Parathyroid adenoma (tissue), 2 donors: ENCODE results near the gene GNA12.

Experiments
- H2AFZ ChIP-seq: fragments of 300-600 bp; sonication (generic); one replicate; pipeline ENCODE4 v1.7.0; 2017; ENCODE audit warnings: antibody characterized with exemption, mild to moderate bottlenecking
- H3K27ac ChIP-seq: fragments of 300-600 bp; sonication (generic); one replicate; pipeline ENCODE4 v1.7.0; 2017
- H3K27me3 ChIP-seq: fragments of 300-600 bp; sonication (generic); one replicate; pipeline ENCODE4 v1.7.0; 2017; ENCODE audit warnings: low read length; ENCODE audit not compliant: control insufficient read depth, insufficient read depth
- H3K36me3 ChIP-seq: fragments of 300-600 bp; sonication (generic); one replicate; pipeline ENCODE4 v1.7.0; 2017; ENCODE audit warnings: low read length; ENCODE audit not compliant: control insufficient read depth, insufficient read depth
- H3K4me1 ChIP-seq: fragments of 300-600 bp; sonication (generic); one replicate; pipeline ENCODE4 v1.7.0; 2017; ENCODE audit warnings: control low read depth
- H3K4me2 ChIP-seq: fragments of 300-600 bp; sonication (generic); one replicate; pipeline ENCODE4 v1.7.0; 2017; ENCODE audit warnings: low read length
- H3K4me3 ChIP-seq: fragments of 300-600 bp; sonication (generic); one replicate; pipeline ENCODE4 v1.7.0; 2017; ENCODE audit warnings: low read depth, low read length
- H3K79me2 ChIP-seq: fragments of 300-600 bp; sonication (generic); one replicate; pipeline ENCODE4 v1.7.0; 2017; ENCODE audit warnings: control low read depth
- H3K9ac ChIP-seq: fragments of 300-600 bp; sonication (generic); one replicate; pipeline ENCODE4 v1.7.0; 2017; ENCODE audit warnings: mild to moderate bottlenecking
- H3K9me3 ChIP-seq: fragments of 300-600 bp; sonication (generic); one replicate; pipeline ENCODE4 v1.7.0; 2017; ENCODE audit warnings: low read length; ENCODE audit not compliant: control insufficient read depth
- TF ChIP-seq, protein P1 (sequence below): fragments of 300-600 bp; sonication (generic); IDR thresholded peaks from one replicate; pipeline ENCODE4 v1.7.0; 2017; ENCODE audit warnings: antibody characterized with exemption, mild to moderate bottlenecking
- donor health status: primary hyperparathyroidism.

GNA12 gene

DNA sequence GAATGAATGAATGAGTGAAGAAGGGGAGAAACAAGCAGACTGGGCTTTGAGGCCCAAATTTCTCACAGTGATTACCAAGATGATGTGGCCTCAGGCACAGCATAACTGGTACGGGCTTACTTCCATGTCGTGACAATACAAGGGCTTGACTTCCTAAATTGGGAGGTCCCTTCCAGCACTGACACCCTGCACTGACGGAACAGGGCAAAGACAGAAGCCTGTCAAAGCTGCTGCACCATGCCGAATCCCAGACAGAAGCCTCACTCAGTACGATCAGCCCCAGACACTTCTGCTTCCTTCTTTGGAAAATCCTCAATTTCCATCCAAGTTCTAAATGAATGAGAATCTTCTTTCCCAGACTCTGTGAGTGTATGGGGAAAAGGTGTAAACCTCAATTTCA, 51.9 kb downstream of the GNA12 start:
- no peak overlapping the region for H3K4me2 ChIP-seq
- no peak overlapping the region for H3K4me3 ChIP-seq
- no peak overlapping the region for H3K9ac ChIP-seq
- no peak overlapping the region for H3K27ac ChIP-seq
- H3K4me1 ChIP-seq, result peaks cover 2% of the 10 kb centered on the region
- no peaks in the 10 kb centered on the region for H3K27me3 ChIP-seq
- H3K79me2 ChIP-seq, result peaks cover 26% of the 10 kb centered on the region
- H3K36me3 ChIP-seq, result no peaks in the 10 kb centered on the region
- H3K9me3 ChIP-seq, result no peaks in the 10 kb centered on the region
- TF ChIP-seq, protein P1, sequence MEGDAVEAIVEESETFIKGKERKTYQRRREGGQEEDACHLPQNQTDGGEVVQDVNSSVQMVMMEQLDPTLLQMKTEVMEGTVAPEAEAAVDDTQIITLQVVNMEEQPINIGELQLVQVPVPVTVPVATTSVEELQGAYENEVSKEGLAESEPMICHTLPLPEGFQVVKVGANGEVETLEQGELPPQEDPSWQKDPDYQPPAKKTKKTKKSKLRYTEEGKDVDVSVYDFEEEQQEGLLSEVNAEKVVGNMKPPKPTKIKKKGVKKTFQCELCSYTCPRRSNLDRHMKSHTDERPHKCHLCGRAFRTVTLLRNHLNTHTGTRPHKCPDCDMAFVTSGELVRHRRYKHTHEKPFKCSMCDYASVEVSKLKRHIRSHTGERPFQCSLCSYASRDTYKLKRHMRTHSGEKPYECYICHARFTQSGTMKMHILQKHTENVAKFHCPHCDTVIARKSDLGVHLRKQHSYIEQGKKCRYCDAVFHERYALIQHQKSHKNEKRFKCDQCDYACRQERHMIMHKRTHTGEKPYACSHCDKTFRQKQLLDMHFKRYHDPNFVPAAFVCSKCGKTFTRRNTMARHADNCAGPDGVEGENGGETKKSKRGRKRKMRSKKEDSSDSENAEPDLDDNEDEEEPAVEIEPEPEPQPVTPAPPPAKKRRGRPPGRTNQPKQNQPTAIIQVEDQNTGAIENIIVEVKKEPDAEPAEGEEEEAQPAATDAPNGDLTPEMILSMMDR, result no peak
- no peak overlapping the region for H2AFZ ChIP-seq

DNA sequence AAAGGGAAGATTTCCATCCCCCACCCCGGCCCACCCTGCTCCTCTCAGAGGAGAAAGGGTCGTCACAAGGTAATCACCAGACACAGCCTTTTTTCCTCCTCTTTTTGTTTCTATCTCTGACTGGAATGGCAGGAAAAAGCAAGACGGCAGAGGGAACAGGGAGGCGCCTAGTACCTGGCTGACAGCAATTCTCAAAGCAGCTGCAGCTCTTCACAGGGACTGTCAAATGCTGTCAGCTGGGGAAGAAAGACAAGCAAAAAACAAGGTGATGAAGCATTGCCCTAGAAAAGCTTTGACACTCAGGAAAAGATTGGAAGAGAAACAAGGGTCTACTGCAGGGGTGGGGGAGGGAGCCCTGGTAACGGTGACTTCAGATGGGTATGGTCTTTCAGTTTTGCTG, 52.7 kb downstream of the GNA12 start:
- H3K27ac ChIP-seq, result no peak overlapping the region
- no peaks in the 10 kb centered on the region for H3K4me1 ChIP-seq
- no peak overlapping the region for H3K4me2 ChIP-seq
- H3K36me3 ChIP-seq, result no peaks in the 10 kb centered on the region
- H3K79me2 ChIP-seq, result peaks cover 33% of the 10 kb centered on the region
- H2AFZ ChIP-seq, result no peak overlapping the region
- TF ChIP-seq, protein P1, result no peak
- H3K4me3 ChIP-seq, result no peak overlapping the region
- H3K9me3 ChIP-seq, result no peaks in the 10 kb centered on the region
- no peak overlapping the region for H3K9ac ChIP-seq
- H3K27me3 ChIP-seq, result no peaks in the 10 kb centered on the region

DNA sequence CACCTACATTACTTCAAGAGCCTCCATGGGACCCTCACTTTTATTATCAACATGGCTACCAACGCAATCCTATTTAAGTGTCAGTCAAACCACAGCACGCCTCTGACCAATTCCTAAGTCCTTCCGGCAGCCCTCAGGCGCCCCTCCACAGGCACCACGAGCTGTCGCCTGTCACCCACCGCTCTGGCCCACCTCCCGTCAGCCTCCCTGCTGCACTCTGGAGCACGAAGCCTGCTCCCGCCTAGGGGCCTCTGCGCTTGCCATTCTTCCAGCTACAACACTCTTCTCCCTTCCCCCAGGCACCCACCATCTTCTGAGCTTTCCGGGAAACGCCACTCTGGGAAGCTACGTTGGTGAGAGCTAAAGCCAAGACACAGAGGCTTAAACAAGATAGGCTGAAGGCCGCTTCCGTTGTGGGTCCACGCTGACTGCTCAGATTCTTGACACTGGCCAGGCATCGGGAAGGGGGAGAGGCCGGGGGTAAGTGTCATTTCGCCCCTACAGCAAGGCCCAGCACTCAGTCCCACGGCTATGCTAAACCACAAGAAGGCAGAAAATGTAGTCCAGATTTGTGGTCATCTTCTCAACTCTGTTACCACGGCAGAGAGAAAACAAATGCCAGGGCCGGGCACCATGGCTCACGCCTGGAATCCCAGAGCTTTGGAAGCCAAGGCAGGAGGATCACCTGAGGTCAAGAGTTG, 56.7 kb downstream of the GNA12 start:
- no peaks in the 10 kb centered on the region for H3K9me3 ChIP-seq
- no peak overlapping the region for H3K9ac ChIP-seq
- TF ChIP-seq, protein P1, result no peak
- no peak overlapping the region for H3K4me3 ChIP-seq
- H3K27me3 ChIP-seq, result no peaks in the 10 kb centered on the region
- H2AFZ ChIP-seq, result no peak overlapping the region
- H3K27ac ChIP-seq, result no peak overlapping the region
- H3K36me3 ChIP-seq, result no peaks in the 10 kb centered on the region
- no peaks in the 10 kb centered on the region for H3K4me1 ChIP-seq
- no peak overlapping the region for H3K4me2 ChIP-seq
- H3K79me2 ChIP-seq, result peaks cover 29% of the 10 kb centered on the region

DNA sequence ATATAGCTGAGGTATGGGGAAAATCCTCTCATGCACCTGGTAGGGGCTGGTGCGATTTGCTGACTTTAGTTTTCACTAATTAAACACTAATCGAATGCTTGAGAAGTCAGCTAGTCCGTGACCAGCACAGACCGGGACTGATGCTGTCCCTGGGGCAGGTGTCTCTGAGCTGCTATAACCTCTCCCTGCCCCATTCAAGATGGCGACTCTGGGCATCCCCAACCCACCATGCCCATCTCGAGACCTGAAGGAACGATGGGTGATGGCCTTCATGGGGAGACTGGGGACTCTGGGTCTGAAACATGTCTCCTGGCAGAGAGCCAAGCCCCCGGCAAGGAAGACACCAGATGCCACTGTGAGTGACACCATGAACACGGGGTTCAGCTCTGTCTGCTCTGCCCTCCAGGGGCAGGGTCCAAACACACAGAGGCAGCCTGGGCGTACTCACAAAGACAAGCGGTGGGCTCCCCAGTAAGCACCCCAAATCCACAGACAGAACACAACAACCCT, 57.4 kb downstream of the GNA12 start:
- Histone ChIP-seq H3K4me3 (no peak overlapping the region), H3K36me3 (no peaks in the 10 kb centered on the region), H3K4me1 (no peaks in the 10 kb centered on the region), H3K4me2 (no peak overlapping the region), H3K9ac (no peak overlapping the region), H3K27me3 (no peaks in the 10 kb centered on the region), H2AFZ (no peak overlapping the region), H3K79me2 (peaks cover 23% of the 10 kb centered on the region), H3K9me3 (no peaks in the 10 kb centered on the region), H3K27ac (no peak overlapping the region)
- TF ChIP-seq, protein P1, result no peak

DNA sequence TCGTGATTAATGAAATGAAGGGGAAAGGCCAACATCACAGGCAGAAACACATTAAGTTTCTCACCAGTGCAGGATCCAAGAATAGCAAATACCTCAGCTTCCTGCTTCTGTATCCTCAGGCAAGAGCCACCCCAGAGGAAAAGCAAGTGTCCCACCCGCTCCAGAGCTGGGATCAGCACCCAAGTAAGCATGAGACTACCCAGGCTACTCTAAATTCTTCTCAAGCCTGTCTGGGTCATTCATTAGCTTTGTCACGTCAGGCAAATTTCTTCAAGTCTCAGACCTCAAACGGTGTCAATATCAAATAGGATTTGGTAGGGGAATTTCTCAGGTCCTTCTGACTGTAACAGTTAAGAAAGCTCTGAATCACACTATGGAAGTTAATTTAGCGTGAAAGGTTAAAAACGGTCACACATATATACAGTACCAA, 59.0 kb downstream of the GNA12 start:
- Histone ChIP-seq H3K27me3 (no peaks in the 10 kb centered on the region), H3K79me2 (peaks cover 17% of the 10 kb centered on the region), H3K9ac (no peak overlapping the region), H3K27ac (no peak overlapping the region), H3K4me3 (no peak overlapping the region), H3K36me3 (no peaks in the 10 kb centered on the region), H2AFZ (no peak overlapping the region), H3K4me1 (no peaks in the 10 kb centered on the region), H3K4me2 (no peak overlapping the region), H3K9me3 (no peaks in the 10 kb centered on the region)
- TF ChIP-seq, protein P1, result no peak
